Right atrium auricular region (tissue), 2 donors: ENCODE results near the gene BAIAP2. TPM values are rescaled to one million over a fixed set of nuclear protein-coding genes. Genes with fewer than 3 reads are reported as not detected.
"Not testable (repeated sequence)": the region's sequence is repeated elsewhere in the genome, so short reads cannot be mapped to it uniquely, and the experiment has no call there.

Experiments
- DNase-seq: peaks from one replicate; pipeline ENCODE4 v3.0.0-alpha.2; 2019; ENCODE audit warnings: low spot score
- H3K27ac ChIP-seq, 2 donors: fragments of 200-600 bp; sonication (generic); 1 replicate in 1 of 2; 2 replicates in 1 of 2; pipeline ENCODE4 v1.5.1; 2016 to 2019
- H3K27me3 ChIP-seq, 2 donors: fragments of 200-600 bp; sonication (generic); one replicate each; pipeline versions ENCODE4 v1.5.1 to v1.6.0; 2017 to 2019
- H3K36me3 ChIP-seq: fragments of 200-600 bp; sonication (generic); one replicate; pipeline ENCODE4 v1.5.1; 2016
- H3K4me1 ChIP-seq, 2 donors: fragments of 200-600 bp; sonication (generic); one replicate each; pipeline versions ENCODE4 v1.5.1 to v1.6.0; 2017 to 2019
- H3K4me3 ChIP-seq, 2 donors: fragments of 200-600 bp; sonication (generic); 1 replicate in 1 of 2; 2 replicates in 1 of 2; pipeline ENCODE4 v1.5.1; 2017 to 2019; ENCODE audit warnings: mild to moderate bottlenecking in 1 of 2, moderate library complexity in 1 of 2
- H3K9me3 ChIP-seq, 2 donors: fragments of 200-600 bp; sonication (generic); one replicate each; pipeline ENCODE4 v1.5.1; 2019
- total RNA-seq, 2 donors: library from RNA; depleted of rRNA; stranded (reverse); fragments of >200 nt; gene quantifications; one replicate each; pipeline ENCODE4 v1.1.0, GENCODE V29; 2016
- TF ChIP-seq, protein P1 (sequence below), 2 donors: fragments of 200-600 bp; sonication (generic); IDR thresholded peaks; one replicate each; pipeline ENCODE4 v1.5.1; 2019; ENCODE audit warnings: antibody characterized with exemption in 2 of 2

Gene BAIAP2
- total RNA-seq, 2 donors from 2014 or later: 27.9 to 36.5 TPM

DNA sequence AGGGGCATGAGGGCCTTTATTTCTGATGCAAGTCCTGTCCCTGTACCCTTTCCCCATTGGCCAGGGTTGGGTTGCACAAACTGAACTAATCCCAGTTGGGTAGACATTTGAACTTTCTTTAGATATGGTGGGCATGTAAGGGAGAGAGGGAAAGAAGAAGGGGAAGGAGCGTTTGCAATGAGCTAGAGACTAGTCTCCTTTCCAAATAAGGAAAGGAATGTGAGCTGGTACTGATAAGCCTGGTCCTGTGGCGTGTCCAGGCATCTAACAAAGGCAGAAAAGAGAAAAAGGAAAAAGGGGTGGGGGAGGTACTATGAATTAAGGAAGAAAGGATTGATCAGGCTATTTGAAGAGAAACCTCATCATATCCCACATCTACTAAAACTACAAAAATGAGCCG lies 23.0 kb upstream of the BAIAP2 start:
- no peaks in the 10 kb centered on the region for H3K36me3 ChIP-seq
- TF ChIP-seq, protein P1, sequence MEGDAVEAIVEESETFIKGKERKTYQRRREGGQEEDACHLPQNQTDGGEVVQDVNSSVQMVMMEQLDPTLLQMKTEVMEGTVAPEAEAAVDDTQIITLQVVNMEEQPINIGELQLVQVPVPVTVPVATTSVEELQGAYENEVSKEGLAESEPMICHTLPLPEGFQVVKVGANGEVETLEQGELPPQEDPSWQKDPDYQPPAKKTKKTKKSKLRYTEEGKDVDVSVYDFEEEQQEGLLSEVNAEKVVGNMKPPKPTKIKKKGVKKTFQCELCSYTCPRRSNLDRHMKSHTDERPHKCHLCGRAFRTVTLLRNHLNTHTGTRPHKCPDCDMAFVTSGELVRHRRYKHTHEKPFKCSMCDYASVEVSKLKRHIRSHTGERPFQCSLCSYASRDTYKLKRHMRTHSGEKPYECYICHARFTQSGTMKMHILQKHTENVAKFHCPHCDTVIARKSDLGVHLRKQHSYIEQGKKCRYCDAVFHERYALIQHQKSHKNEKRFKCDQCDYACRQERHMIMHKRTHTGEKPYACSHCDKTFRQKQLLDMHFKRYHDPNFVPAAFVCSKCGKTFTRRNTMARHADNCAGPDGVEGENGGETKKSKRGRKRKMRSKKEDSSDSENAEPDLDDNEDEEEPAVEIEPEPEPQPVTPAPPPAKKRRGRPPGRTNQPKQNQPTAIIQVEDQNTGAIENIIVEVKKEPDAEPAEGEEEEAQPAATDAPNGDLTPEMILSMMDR (IDR thresholded peaks at IDR 0.05): no peak

DNA sequence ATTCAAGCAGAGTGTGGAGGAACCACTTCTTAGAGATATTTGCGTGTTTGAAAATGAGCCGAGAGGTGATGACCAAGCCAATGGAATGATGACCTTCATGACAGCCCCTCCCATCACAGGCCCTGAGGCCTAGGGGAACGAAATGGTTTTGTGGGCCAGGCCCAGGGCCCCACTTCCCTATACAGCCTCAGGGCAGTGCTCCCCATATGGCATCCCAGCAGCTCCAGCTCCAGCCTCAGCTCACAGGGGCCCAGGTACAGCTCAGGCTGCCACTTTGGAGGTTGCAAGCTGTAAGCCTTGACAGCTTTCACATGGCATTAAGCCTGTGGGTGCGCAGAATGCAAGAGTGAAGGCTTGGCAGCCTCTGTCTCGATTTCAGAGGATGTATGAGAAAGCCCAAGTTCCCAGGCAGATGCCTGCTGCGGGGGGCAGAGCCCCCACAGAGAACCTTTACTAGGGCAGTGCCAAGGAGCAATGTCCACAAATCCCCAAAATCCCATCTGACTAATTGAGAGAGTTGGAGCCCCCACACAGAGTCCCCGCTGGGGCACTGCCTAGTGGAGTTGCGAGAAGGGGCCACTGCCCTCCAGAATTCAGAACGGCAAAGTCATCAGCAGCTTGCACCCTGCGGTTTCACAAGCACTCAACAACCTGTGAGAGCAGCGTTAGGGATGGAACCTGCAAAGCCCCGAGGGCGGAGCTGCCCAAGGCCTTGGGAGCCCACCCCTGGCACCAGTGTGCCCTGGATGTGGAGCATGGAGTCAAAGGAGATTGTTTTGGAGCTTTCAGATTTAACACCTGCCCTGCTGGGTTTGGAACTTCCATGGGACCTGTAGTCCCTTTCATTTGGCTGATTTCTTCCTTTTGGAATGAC lies 22.1 kb upstream of the BAIAP2 start:
- Histone ChIP-seq H3K4me3 (no peak overlapping the region), H3K27ac (no peak overlapping the region), H3K36me3 (no peaks in the 10 kb centered on the region), H3K9me3 (peaks cover 0 to 14% of the 10 kb centered on the region in 2 donors), H3K4me1 (peaks cover 0 to 3% of the 10 kb centered on the region in 2 donors), H3K27me3 (no peaks in the 10 kb centered on the region)
- DNase-seq: no peak
- TF ChIP-seq, protein P1 (IDR thresholded peaks at IDR 0.05): no peak

More for the DNA sequence above, 23.0 kb upstream of the BAIAP2 start:
- H3K27me3 ChIP-seq: no peaks in the 10 kb centered on the region
- no peak overlapping the region for H3K27ac ChIP-seq
- DNase-seq: no peak
- H3K4me1 ChIP-seq: no peaks in the 10 kb centered on the region
- H3K9me3 ChIP-seq: peaks cover 0 to 14% of the 10 kb centered on the region in 2 donors
- no peak overlapping the region for H3K4me3 ChIP-seq

DNA sequence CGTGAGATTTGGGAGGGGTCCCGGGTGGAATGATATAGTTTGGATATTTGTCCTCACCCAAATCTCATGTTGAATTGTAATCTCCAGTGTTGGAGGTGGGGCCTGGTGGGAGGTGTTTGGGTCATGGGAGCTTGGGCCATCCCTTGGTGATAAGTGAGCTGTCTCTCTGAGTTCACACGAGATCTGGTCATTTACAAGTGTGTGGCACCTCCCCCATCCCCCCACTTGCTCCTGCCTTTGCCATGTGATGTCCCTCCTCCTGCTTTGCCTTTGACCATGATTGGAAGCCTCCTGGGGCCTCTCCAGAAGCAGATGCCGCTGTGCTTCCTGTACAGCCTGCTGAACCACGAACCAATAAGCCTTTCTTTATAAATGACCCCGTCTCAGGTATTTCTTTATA lies 21.3 kb upstream of the BAIAP2 start:
- no peak overlapping the region for H3K4me3 ChIP-seq
- H3K27me3 ChIP-seq: no peaks in the 10 kb centered on the region
- TF ChIP-seq, protein P1 (IDR thresholded peaks at IDR 0.05): no peak
- H3K9me3 ChIP-seq: peaks cover 0 to 14% of the 10 kb centered on the region in 2 donors
- H3K4me1 ChIP-seq: peaks cover 0 to 11% of the 10 kb centered on the region in 2 donors
- H3K36me3 ChIP-seq: no peaks in the 10 kb centered on the region
- H3K27ac ChIP-seq: no peak overlapping the region
- DNase-seq: no peak

DNA sequence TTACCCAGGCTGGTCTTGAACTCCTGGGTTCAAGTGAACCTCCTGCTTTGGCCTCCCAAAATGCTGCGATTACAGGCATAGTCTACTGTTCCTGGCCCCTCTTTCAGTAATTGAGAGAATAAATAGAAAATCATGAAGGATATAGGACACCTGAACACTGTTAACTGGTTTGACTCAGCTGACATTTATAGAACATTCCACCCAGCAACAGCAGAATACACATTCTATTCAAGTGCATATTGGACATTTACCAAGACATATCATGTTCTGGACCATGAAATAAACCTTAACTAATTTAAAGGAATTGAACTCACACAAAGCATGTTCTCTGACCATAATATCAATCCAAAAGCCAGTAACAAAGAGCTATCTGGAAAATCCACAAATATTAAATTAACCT lies 19.8 kb upstream of the BAIAP2 start:
- Histone ChIP-seq H3K4me3 (no peak overlapping the region), H3K36me3 (no peaks in the 10 kb centered on the region), H3K9me3 (peaks cover 0 to 14% of the 10 kb centered on the region in 2 donors), H3K4me1 (peaks cover 0 to 12% of the 10 kb centered on the region in 2 donors), H3K27ac (no peak overlapping the region), H3K27me3 (no peaks in the 10 kb centered on the region)
- no peak for DNase-seq
- TF ChIP-seq, protein P1 (IDR thresholded peaks at IDR 0.05): no peak

DNA sequence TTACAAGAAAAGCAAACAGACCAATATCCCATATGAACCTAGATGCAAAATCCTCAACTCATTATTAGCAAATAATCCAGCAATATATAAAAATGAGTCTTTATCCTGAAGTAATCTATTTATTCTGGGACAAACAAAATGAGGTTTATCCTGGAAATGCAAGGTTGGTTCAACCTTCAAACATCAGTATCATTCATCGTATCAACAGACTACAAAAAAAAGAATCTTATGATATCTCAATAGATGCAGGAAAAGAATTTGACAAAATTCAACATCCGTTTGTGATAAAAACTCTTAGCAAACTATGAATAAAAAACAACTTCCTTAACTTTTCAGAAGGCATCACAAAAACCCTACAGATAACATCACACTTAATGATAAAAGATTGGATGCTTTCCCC lies 18.4 kb upstream of the BAIAP2 start:
- TF ChIP-seq, protein P1 (IDR thresholded peaks at IDR 0.05): no peak
- Histone ChIP-seq H3K9me3 (peaks cover 0 to 2% of the 10 kb centered on the region in 2 donors), H3K4me3 (no peak overlapping the region), H3K27me3 (no peaks in the 10 kb centered on the region), H3K36me3 (no peaks in the 10 kb centered on the region), H3K4me1 (peaks cover 0 to 25% of the 10 kb centered on the region in 2 donors), H3K27ac (no peak overlapping the region)
- no peak for DNase-seq

DNA sequence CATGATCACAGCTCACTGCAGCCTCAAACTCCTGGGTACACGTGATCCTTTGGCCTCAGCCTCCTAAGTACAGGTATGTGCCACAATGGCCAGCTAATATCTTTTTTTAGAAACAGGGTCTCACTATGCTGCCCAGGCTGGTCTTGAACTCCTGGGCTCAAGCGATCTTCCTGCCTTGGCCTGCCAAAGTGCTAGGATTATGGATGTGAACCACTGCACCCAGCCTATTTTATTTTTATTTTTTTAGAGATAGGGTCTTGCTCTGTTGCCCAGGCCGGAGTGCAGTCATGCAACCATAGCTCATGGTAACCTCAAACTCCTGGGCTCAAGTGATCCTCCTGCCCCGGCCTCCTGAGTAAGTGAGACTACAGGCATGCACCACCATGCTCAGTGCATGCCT lies 17.6 kb upstream of the BAIAP2 start:
- DNase-seq, H3K4me3 ChIP-seq, H3K27ac ChIP-seq, H3K36me3 ChIP-seq, H3K9me3 ChIP-seq, H3K27me3 ChIP-seq: not testable (repeated sequence)
- H3K4me1 ChIP-seq: peaks cover 0 to 30% of the 10 kb centered on the region in 2 donors
